GM10248 (cell line): Measurements from ENCODE around the gene HDDC2.

Experiments used
- CTCF ChIA-PET: fragments of 300-600 bp; sonication (Branson Sonifier 250); formaldehyde crosslinking; extraction: SDS; loops from one replicate; lab custom pipeline; 2021; ENCODE audit warnings: antibody characterized with exemption; lab: Yijun Ruan, JAX
- POLR2A ChIA-PET: fragments of 350-650 bp; sonication (Branson Sonifier 250); formaldehyde crosslinking; extraction: SDS; loops from one replicate; lab custom pipeline; 2020; ENCODE audit warnings: antibody characterized with exemption; lab: Yijun Ruan, JAX
- DNase-seq: peaks from one replicate; pipeline ENCODE4 v3.0.0; 2012; ENCODE audit errors: extremely low spot score
- CTCF ChIP-seq: IDR thresholded peaks from 2 replicates; pipeline ENCODE4 v1.5.1; 2012; ENCODE audit warnings: mild to moderate bottlenecking, low read depth; ENCODE audit errors: extremely low read depth, missing control alignments, control extremely low read depth

The HDDC2 gene

DNA sequence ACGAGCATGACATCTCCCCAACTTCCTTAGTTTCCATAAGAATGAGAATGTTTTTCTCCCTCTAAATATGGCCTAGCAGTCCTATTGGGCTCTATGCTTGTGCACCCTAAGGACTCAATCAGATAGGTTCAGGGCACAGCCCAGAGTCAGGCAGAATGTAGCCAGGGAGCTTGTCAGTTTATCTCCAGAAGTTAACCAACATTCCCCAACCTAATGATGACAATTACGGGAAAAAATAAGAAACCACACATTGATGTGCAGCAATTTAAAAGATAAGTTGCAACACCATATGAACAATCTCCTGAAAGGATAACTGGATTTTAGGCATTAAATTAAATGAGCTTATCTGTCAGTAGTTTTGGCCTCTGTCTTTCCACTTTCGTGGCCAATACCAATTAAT is 71.1 kb downstream of the HDDC2 start:
- no peak for TF ChIP-seq CTCF
- ChIA-PET POLR2A (no interaction called here), CTCF (no interaction called here)
- DNase-seq = no peak

DNA sequence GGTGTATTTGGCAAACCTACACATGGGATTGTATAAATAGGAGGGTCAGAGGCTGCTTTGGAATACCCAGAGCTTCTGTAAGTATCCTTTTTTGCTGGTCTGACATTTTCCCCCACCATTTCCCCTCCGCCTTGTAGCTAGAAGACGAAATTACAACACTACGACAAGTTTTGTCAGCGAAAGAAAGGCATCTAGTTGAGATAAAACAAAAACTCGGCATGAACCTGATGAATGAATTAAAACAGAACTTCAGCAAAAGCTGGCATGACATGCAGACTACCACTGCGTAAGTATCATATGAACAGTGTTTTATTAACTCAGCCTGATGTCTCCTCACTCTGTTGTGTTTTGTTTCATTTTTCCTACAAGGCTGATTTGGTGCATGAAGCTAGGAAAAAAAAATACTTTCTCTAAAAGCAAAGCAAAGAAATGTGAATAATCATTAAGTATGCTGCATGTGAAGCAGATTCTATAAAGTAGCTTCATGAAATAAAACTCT is 72.7 kb downstream of the HDDC2 start:
- no peak for DNase-seq
- CTCF ChIA-PET = interaction anchor here (0.7 kb wide), 1 partner anchor 12 kb away, joined by 3 read pairs; no protein-coding TSS in a partner anchor
- TF ChIP-seq CTCF = no peak
- POLR2A ChIA-PET = no interaction called here

DNA sequence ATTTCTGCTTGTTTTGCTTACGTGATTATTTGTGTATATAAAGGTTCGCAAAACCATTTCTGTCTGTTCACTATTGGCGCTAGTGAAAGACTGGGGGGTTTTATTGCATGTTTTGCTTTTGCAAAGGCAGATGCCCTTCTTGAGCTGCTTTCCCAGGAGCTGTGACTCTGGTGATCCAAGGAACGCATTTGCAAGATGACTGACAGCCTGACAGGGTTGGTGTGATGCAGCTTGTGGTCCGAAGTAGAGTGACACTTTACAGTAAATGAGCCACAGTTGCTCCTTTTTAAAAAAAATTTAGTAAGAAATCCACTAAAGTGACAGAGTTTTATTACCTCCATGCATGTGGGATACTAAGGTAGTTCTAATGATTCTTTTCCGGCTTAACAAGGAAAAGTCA is 74.5 kb downstream of the HDDC2 start:
- no peak for DNase-seq
- CTCF ChIA-PET = no interaction called here
- POLR2A ChIA-PET = no interaction called here
- no peak for TF ChIP-seq CTCF
